ENCODE data around the gene NPLOC4. TPM values are rescaled to one million over a fixed set of nuclear protein-coding genes. Genes with fewer than 3 reads are reported as not detected.

Gene NPLOC4
- total and polyA plus RNA-seq, 9 of the 15 experiments (the other 6 are each of a cell fraction or from before 2014, with no cell fraction given): 1.5 to 116 (median 64.5) TPM

- peak overlapping the region; percentile 87 for H3K27ac ChIP-seq (ENCODE audit: extremely low read depth, low read depth, low read length)
- peak overlapping the region; percentile 84 for H3K4me2 ChIP-seq (ENCODE audit: insufficient read depth, low read length)
- BruUV-seq (replicated peaks): no TSS peak
- H4K20me1 ChIP-seq (replicated peaks; ENCODE audit: control insufficient read depth, insufficient read depth, low read length): peaks cover 6% of the 10 kb centered on the region
- H2AFZ ChIP-seq (ENCODE audit: low read depth, low read length): peak overlapping the region; percentile 10; the same call in 1 of the 2 replicates
- H3K4me1 ChIP-seq (replicated peaks in 1 of 2; ENCODE audit: control insufficient read depth in 2 of 2, insufficient read depth in 2 of 2, low read length in 2 of 2): peaks cover 20 to 22% of the 10 kb centered on the region in 2 experiments; a peak in 4 of 5 replicates
- WGBS (ENCODE audit: insufficient coverage, low coverage, missing lambda C conversion rate): under 1% methylated on average over 18 of the region's 18 CpGs
- H3K9ac ChIP-seq (ENCODE audit: insufficient read depth in 1 of 2, low read depth in 2 of 2, low read length in 2 of 2): peak overlapping the region; percentile 94 to 98
- FAIRE-seq (peak; percentile 26), ATAC-seq (peak; percentile 82), DNase-seq (ENCODE audit: extremely low read depth in 1 of 4, low spot score in 3 of 4) (peak in 1 of 4 experiments; percentile 69)
- H3K9me1 ChIP-seq (ENCODE audit: control insufficient read depth, insufficient read depth, low read length): no peaks in the 10 kb centered on the region
- H3K4me3 ChIP-seq: peak overlapping the region; percentile 69
- peaks cover 31% of the 10 kb centered on the region; the same call in 2 of the 3 replicates for H3K36me3 ChIP-seq (ENCODE audit: control insufficient read depth, insufficient read depth, low read length)
- in situ Hi-C loops (cut with MboI) (no loop called here), intact Hi-C loops (cut with micrococcal nuclease) (loop anchor here (1.0 kb wide), 1 partner anchor 30 kb away; the partner anchor contains the start of genes CCDC137 and OXLD1)
- CTCF ChIA-PET (ENCODE audit: low intra/inter-chr PET ratio): no interaction called here
- H3K27me3 ChIP-seq (ENCODE audit: control insufficient read depth in 2 of 2, insufficient read depth in 2 of 2, low read length in 2 of 2): no peaks in the 10 kb centered on the region
- POLR2A ChIA-PET: interaction anchor here (0.5 to 1.4 kb wide), 12 partner anchors 9 to 305 kb away, joined by 3 to 6 read pairs (median 3); partner anchors contain the start of genes ACTG1 and CCDC137
- peaks cover 58% of the 10 kb centered on the region for H3K79me2 ChIP-seq (ENCODE audit: control insufficient read depth, insufficient read depth, low read length)
- no peaks in the 10 kb centered on the region for H3K9me3 ChIP-seq (replicated peaks; ENCODE audit: control insufficient read depth, insufficient read depth, low read depth, low read length)
- TF ChIP-seq ETV5 (CRISPR knock-in tag; IDR thresholded peaks at IDR 0.05; ENCODE audit: low read depth) (0 out of 2 replicates have a peak, but pooled peaks have one; percentile 21), ZBTB40 (IDR thresholded peaks at IDR 0.05) (peak; percentile 39; the same call in 1 of the 2 replicates), ZBTB40 (CRISPR knock-in tag; IDR thresholded peaks at IDR 0.05) (no peak), SRSF9 (IDR thresholded peaks at IDR 0.05; ENCODE audit: borderline replicate concordance, low read depth, low read length) (no peak), BCOR (IDR thresholded peaks at IDR 0.05) (peak; percentile 40; the same call in 1 of the 2 replicates), ZBTB33 (CRISPR knock-in tag; IDR thresholded peaks at IDR 0.05) (peak; percentile 10; the same call in 1 of the 2 replicates), ADNP (tag; IDR thresholded peaks at IDR 0.05) (0 out of 2 replicates have a peak, but pooled peaks have one; percentile 34), ZNF184 (CRISPR knock-in tag; IDR thresholded peaks at IDR 0.05) (no peak), NFE2 (IDR thresholded peaks at IDR 0.05; ENCODE audit: low read depth) (peak; percentile 28), GABPB1 (CRISPR knock-in tag; IDR thresholded peaks at IDR 0.05) (peak; percentile 48; the same call in 1 of the 2 replicates)
Observed at GRCh38 chr17:81635973-81636504, 873 bp downstream of the NPLOC4 start.

Measured in K562 (cell line).